Urothelium cell line (cell line): ENCODE results near the gene WARS2.

ENCODE experiments used
- DNase-seq: peaks from one replicate; pipeline ENCODE4 v3.0.0; 2011; ENCODE audit warnings: low spot score, mixed read lengths
- FAIRE-seq: peaks from 2 replicates; lab custom pipeline; 2011; peaks lifted over from hg19 to GRCh38; lab: Jason Lieb, UNC

The WARS2 gene

DNA sequence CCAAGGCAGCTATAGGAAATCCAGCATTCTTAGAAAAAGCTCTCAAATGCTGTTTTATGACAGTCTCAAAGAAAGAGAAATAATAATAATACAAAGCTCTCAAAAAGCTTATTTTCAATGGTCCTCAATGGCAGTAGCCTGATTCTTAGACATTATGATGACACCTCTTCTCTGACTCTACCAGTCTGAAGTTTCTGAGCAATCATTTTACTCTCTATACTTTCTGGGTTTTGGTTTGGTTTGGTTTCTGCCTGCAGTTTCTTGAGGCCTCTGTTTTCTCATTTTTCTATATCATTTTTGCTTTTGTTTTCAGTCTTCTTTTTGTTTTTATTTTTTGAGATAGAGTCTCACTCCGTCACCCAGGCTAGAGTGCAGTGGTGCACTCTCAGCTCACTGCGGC lies 102.1 kb downstream of the WARS2 start:
- FAIRE-seq (no peak), DNase-seq (no peak)

GRCh38 chr1:119034359-119034758 lies 106.1 kb downstream of the WARS2 start:
- no peak for FAIRE-seq

GRCh38 chr1:119032986-119033385 lies 107.5 kb downstream of the WARS2 start:
- DNase-seq: no peak
- FAIRE-seq: peak; percentile 70

More at GRCh38 chr1:119034359-119034758, 106.1 kb downstream of the WARS2 start:
- DNase-seq: no peak

DNA sequence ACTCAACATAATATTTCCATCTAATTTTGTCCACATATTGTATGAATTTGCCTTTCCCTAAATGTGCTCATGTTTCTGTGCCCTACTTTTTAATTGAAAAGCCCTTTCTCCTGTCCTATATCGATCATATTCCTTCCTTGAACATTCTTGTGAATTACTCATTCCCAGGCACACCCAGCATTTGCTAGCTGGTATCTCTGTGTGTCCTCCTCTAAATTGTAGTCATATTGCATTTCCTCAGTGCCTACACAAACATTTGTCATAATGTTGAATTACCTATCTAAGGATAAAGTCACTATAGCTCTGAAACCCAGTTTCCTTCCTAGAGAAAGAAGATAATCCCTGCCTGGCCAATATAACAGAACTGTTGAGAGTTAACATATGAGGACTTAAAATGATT lies 112.7 kb downstream of the WARS2 start:
- FAIRE-seq (no peak), DNase-seq (no peak)

DNA sequence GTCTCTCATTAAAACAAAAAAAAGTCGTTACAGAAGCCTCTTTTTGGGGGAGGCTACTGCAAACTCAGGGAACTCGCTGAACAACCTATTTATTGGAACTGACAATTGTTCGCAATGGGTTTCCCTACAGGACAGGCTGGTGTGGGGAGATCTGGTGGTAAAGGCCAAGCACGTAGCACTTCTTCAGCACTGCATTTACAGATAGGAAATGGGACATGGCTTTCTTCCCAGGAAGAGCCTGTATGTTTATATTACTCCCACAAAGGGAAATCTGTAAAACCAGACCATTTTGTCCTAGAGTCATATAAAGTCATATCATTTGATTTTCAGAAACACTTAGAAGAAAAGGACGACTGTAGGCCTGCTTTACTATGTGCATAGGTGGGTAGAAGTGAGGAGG lies 113.5 kb downstream of the WARS2 start:
- no peak for FAIRE-seq
- no peak for DNase-seq

DNA sequence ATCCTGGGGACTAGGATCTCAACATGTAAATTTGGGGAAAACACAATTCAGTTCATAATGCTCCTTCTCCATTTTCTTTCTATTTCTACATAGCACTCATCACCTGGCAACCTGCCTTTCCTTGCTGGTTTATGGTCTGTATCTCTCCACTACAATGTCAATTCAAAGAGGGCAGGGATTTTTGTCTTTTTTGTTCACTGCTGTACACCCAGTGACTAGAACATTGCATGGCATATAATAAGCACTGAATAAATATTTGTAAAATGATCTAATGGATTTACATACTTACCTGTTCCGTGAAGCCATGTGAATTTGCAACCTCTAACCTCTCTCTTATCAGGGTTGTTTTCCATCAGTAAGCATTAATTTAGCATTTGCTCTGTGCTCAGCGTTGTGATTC lies 124.9 kb downstream of the WARS2 start:
- no peak for FAIRE-seq
- no peak for DNase-seq

GRCh38 chr1:119012383-119012782 lies 128.1 kb downstream of the WARS2 start:
- peak; percentile 36 for DNase-seq
- peak; percentile 79 for FAIRE-seq

- FAIRE-seq (no peak), DNase-seq (no peak)
Observed at GRCh38 chr1:119011706-119012105, 128.7 kb downstream of the WARS2 start.

- DNase-seq: no peak
- FAIRE-seq: no peak
Observed at GRCh38 chr1:119011116-119011515, 129.3 kb downstream of the WARS2 start.

DNA sequence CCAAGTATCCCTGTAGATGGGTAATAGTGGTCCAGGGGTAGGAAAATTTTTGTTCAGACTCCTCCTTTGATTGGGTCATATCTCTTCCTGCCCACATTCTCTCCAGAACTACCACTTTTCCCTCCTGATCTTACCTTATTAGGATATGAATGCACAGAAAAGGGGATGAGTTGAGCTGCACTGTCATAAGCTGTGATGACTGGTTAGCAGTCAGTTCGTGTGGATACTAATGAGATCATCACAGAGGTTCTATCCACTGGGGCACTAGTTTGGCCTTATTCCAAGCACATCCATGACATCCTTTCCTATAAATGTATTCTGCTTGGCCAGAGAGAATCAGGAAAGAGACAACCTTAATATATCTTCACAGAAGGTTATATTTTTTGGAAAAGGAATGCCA lies 130.3 kb downstream of the WARS2 start:
- DNase-seq (no peak), FAIRE-seq (peak; percentile 30)

- DNase-seq (no peak), FAIRE-seq (no peak)
Observed at GRCh38 chr1:119009312-119009655, 131.2 kb downstream of the WARS2 start.

- FAIRE-seq (no peak), DNase-seq (peak; percentile 60)
Observed at GRCh38 chr1:119008483-119009311, 131.8 kb downstream of the WARS2 start.

GRCh38 chr1:119007670-119008482 lies 132.6 kb downstream of the WARS2 start:
- FAIRE-seq (peak; percentile 50), DNase-seq (no peak)

DNA sequence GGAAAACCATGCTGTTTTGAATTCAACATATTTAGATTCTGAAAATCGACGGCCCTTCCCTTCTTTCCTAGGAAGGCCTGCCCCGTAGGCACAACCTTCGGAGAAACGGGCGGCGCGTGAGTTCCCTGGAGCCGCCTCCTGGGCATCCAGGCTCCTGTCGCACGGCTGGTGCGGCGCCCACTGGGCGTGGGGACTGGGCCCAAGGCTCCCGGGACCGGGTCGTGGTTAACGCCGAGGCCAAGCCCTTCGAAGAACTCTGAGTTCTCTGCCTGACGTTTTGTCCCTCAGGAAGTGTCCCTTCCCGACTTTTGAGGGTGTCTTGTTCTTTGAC lies 133.1 kb downstream of the WARS2 start:
- FAIRE-seq (no peak), DNase-seq (no peak)

DNA sequence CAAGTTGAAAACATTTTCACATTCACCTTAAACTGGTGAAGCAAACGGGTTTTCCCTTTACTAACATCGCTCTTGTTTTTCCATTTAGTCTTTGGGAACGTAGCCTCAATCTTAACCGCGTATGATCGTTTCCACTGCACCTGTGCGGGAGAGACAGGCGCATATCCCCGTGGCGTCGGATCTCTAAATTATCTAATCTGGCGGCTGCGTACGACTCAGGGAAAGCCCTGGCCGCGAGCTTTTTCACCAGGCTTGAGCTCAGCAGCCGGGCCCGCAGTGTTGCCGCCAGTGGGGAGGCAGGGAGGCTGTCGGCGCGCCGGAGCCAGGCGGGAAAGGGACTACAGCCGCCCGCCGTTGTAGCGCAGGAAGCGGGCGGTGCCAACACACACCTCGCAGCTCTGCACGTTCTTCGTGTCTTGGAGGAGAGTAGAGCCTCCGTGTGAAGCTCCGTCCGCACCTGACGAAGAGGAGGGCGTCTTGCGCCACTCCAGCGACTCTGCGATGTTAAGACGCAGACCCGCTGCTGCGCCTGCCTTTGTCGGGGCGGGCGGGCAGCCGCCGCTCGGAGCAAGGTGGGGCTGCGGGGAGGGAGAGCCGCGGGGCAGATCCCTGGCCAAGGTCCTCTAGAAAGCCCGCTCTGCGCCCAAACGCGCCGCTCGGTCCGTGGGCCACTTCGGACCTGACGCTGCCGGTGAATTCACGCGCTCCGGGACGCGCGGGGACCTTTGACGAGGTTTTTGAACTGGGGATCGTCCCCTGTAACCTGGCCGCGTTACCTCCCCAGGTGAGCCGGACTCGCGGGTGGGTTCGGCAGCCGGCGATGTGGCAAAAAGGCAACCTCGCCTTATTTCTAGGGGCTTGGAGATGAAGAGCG lies 133.8 kb downstream of the WARS2 start:
- DNase-seq (no peak), FAIRE-seq (no peak)

- DNase-seq (no peak), FAIRE-seq (peak; percentile 67)
Observed at GRCh38 chr1:119005724-119006405, 134.6 kb downstream of the WARS2 start.

DNA sequence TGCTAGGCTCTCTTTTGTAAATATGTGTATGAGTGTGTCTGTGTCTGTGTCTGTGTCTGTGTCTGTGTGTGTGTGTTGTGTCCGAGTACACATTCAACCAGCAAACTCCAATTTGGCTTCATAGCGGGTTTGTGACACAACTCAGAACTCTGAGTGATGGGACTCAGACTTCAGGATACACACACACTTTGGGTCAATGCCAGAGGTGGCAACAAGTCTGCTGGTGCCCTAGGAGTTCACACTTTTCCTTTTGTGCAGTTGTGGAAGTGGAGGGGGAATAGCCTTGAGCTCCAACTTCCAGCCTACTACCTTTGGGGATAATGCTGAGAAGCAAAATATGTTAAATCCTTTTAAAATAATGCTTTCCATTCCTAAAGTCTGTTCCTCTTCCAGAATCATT lies 135.7 kb downstream of the WARS2 start:
- DNase-seq (no peak), FAIRE-seq (no peak)

GRCh38 chr1:119004129-119004527 lies 136.3 kb downstream of the WARS2 start:
- FAIRE-seq (no peak), DNase-seq (no peak)

DNA sequence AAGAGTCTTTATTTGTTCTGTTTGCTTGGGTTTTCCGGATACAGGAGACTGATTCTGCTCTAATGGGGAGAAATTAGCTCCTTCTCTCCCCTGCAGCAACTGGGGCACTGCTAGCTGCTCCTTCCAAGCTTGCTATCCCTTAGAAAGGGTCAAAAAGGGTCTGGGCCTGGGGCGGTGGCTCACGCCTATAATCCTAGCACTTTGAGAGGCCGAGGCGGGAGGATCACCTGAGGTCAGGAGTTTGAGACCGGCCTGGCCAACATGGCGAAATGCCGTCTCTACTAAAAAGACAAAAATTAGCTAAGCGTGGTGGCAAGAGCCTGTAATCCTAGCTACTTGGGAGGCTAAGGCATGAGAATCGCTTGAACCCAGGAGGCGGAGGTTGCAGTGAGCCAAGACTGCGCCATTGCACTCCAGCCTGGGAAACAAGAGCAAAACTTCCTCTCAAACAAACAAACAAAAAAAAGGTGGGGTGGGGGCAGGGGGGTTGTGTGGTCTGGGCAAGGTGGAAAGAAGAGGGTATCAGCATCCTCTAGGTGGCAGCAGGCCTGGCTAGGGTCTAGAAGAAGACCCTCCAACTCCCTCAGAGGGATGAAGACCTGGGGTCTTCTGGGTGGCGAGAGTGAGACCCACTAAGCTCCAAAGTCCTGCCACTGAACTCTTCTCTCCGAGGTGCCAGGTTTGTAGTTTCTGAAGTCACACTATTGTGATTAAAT lies 136.9 kb downstream of the WARS2 start:
- DNase-seq (no peak), FAIRE-seq (no peak)

DNA sequence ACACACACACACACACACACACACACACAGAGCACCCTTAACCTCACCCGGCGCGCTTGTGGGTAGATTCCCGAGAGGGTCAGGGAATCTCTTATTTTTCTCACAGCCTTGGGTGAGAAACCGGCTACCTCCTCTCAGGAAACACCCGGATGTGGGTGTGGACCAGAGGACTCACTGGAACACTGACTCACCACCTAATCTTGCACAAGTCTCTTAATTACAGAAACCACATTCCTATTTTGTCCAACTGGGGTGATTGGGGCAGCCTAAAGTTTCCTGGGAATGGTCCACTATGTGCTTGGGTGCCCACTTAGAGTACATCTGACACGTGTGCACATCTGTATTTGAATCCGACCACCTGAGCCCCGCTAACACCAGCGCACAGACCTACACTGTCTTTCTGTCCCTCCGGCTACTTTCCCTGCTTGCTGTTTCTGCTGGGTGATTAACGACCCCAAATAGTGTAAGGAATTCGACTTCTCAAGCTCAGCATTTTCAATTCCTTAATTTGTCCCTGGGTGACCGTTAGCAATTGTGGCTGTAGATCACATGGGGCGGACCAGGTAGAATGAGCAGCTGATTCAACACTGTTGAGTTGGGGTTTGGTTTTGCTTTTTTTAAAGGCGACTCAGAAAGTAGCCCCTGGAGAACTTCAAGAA lies 138.3 kb downstream of the WARS2 start:
- FAIRE-seq: peak; percentile 86
- peak; percentile 78 for DNase-seq
